Astrocyte (in vitro differentiated cells and primary cell): ENCODE measurements around the gene CTSZ. TPM values are rescaled to one million over a fixed set of nuclear protein-coding genes. Genes with fewer than 3 reads are reported as not detected.

Experiments used
- DNase-seq: peaks from one replicate; pipeline ENCODE4 v3.0.0-alpha.2; 2010; ENCODE audit warnings: low read depth
- FAIRE-seq: peaks from 2 replicates; lab custom pipeline; 2011; peaks lifted over from hg19 to GRCh38; lab: Jason Lieb, UNC
- H2AFZ ChIP-seq: 2 replicates; pipeline ENCODE4 v1.6.0; 2012; ENCODE audit warnings: low read depth, low read length, inconsistent platforms
- H3K27ac ChIP-seq: 2 replicates; pipeline ENCODE4 v1.5.1; 2011; ENCODE audit warnings: low read depth, low read length, inconsistent platforms
- H3K27me3 ChIP-seq: 2 replicates; pipeline ENCODE4 v1.6.0; 2011; ENCODE audit warnings: low read length, inconsistent platforms; ENCODE audit not compliant: insufficient read depth
- H3K36me3 ChIP-seq: 2 replicates; pipeline ENCODE4 v1.5.1; 2011; ENCODE audit warnings: low read length, inconsistent platforms; ENCODE audit not compliant: insufficient read depth
- H3K4me1 ChIP-seq: 2 replicates; pipeline ENCODE4 v1.5.1; 2011; ENCODE audit warnings: low read length, inconsistent platforms; ENCODE audit not compliant: insufficient read depth
- H3K4me2 ChIP-seq: 2 replicates; pipeline ENCODE4 v1.6.0; 2012; ENCODE audit warnings: low read length, inconsistent platforms
- H3K4me3 ChIP-seq: 2 replicates; pipeline ENCODE4 v1.5.1; 2011; ENCODE audit warnings: low read depth, mild to moderate bottlenecking, low read length, inconsistent platforms; ENCODE audit not compliant: insufficient read depth
- H3K79me2 ChIP-seq: 2 replicates; pipeline ENCODE4 v1.6.0; 2012; ENCODE audit warnings: mild to moderate bottlenecking, low read length, inconsistent platforms; ENCODE audit not compliant: insufficient read depth
- H3K9ac ChIP-seq: 2 replicates; pipeline ENCODE4 v1.6.0; 2012; ENCODE audit warnings: mild to moderate bottlenecking, low read length, inconsistent platforms
- H3K9me3 ChIP-seq: 2 replicates; pipeline ENCODE4 v1.5.1; 2012; ENCODE audit warnings: low read depth, mild to moderate bottlenecking, low read length, inconsistent platforms; ENCODE audit not compliant: insufficient read depth
- H4K20me1 ChIP-seq: 2 replicates; pipeline ENCODE4 v1.6.0; 2012; ENCODE audit warnings: low read length, inconsistent platforms; ENCODE audit not compliant: insufficient read depth
- H3K27ac Mint-ChIP-seq: one replicate; pipeline ENCODE4 v1.8.0; 2021; ENCODE audit warnings: mild to moderate bottlenecking, mixed read lengths; ENCODE audit not compliant: unreplicated experiment
- H3K27me3 Mint-ChIP-seq: one replicate; pipeline ENCODE4 v1.8.0; 2021; ENCODE audit warnings: low read depth, mixed read lengths; ENCODE audit not compliant: unreplicated experiment
- H3K36me3 Mint-ChIP-seq: one replicate; pipeline ENCODE4 v1.8.0; 2021; ENCODE audit warnings: low read depth, mixed read lengths; ENCODE audit not compliant: unreplicated experiment
- H3K4me1 Mint-ChIP-seq: one replicate; pipeline ENCODE4 v1.8.0; 2021; ENCODE audit warnings: low read depth, mixed read lengths; ENCODE audit not compliant: unreplicated experiment
- H3K4me3 Mint-ChIP-seq: one replicate; pipeline ENCODE4 v1.8.0; 2021; ENCODE audit warnings: mild to moderate bottlenecking, moderate library complexity, mixed read lengths; ENCODE audit not compliant: unreplicated experiment
- H3K9me3 Mint-ChIP-seq: one replicate; pipeline ENCODE4 v1.8.0; 2021; ENCODE audit warnings: mild to moderate bottlenecking, mixed read lengths; ENCODE audit not compliant: unreplicated experiment
- CTCF ChIP-seq: IDR thresholded peaks from 2 replicates; pipeline ENCODE4 v1.5.1; 2011; ENCODE audit warnings: low read depth, mild to moderate bottlenecking, inconsistent platforms, low read length, moderate library complexity; ENCODE audit not compliant: insufficient read depth
- EZH2 ChIP-seq: IDR thresholded peaks from 2 replicates; pipeline ENCODE4 v1.6.1; 2012; ENCODE audit warnings: mild to moderate bottlenecking, low read length, inconsistent platforms; ENCODE audit not compliant: insufficient read depth
- total RNA-seq: library from RNA; stranded (reverse); gene quantifications from 2 replicates; pipeline ENCODE4 v1.2.1, GENCODE V29; 2021

Gene CTSZ
- total RNA-seq, 1 donor from 2014 or later: 112 TPM

- Histone ChIP-seq H3K79me2 (no peaks in the 10 kb centered on the region), H3K4me1 (peaks cover 41% of the 10 kb centered on the region), H3K4me2 (peak overlapping the region; percentile 54), H4K20me1 (no peaks in the 10 kb centered on the region), H3K9ac (no peak overlapping the region), H2AFZ (no peak overlapping the region), H3K9me3 (no peaks in the 10 kb centered on the region), H3K27me3 (no peaks in the 10 kb centered on the region), H3K27ac (no peak overlapping the region), H3K4me3 (no peak overlapping the region), H3K36me3 (no peaks in the 10 kb centered on the region)
- no peaks in the 10 kb centered on the region for H3K36me3 Mint-ChIP-seq
- H3K4me3 Mint-ChIP-seq: no peak overlapping the region
- H3K4me1 Mint-ChIP-seq: peaks cover 34% of the 10 kb centered on the region
- no peak for TF ChIP-seq EZH2
- TF ChIP-seq CTCF: no peak
- FAIRE-seq: no peak
- no peaks in the 10 kb centered on the region for H3K9me3 Mint-ChIP-seq
- no peak for DNase-seq
- H3K27me3 Mint-ChIP-seq: no peaks in the 10 kb centered on the region
- H3K27ac Mint-ChIP-seq: no peak overlapping the region
Measured at GRCh38 chr20:59014680-59015389, 7.8 kb upstream of the CTSZ start.

GRCh38 chr20:59013959-59014608 is 7.0 kb upstream of the CTSZ start:
- FAIRE-seq: no peak
- peaks cover 34% of the 10 kb centered on the region for H3K4me1 Mint-ChIP-seq
- peak overlapping the region; percentile 1 for H3K27ac ChIP-seq
- H3K4me1 ChIP-seq: peaks cover 41% of the 10 kb centered on the region
- peak overlapping the region; percentile 28 for H3K9ac ChIP-seq
- H3K36me3 ChIP-seq: no peaks in the 10 kb centered on the region
- TF ChIP-seq CTCF: no peak
- no peak for TF ChIP-seq EZH2
- H3K27me3 Mint-ChIP-seq: no peaks in the 10 kb centered on the region
- peak; percentile 70 for DNase-seq
- peak overlapping the region; percentile 54 for H3K4me2 ChIP-seq
- no peaks in the 10 kb centered on the region for H3K9me3 ChIP-seq
- H3K9me3 Mint-ChIP-seq: no peaks in the 10 kb centered on the region
- H3K4me3 Mint-ChIP-seq: no peak overlapping the region
- no peak overlapping the region for H3K4me3 ChIP-seq
- H3K27ac Mint-ChIP-seq: peak overlapping the region; percentile 4
- no peaks in the 10 kb centered on the region for H3K36me3 Mint-ChIP-seq
- H4K20me1 ChIP-seq: no peaks in the 10 kb centered on the region
- H2AFZ ChIP-seq: peak overlapping the region; percentile 9
- H3K79me2 ChIP-seq: no peaks in the 10 kb centered on the region
- H3K27me3 ChIP-seq: no peaks in the 10 kb centered on the region
